ENCODE results near the gene SP100. TPM values are rescaled to one million over a fixed set of nuclear protein-coding genes. Genes with fewer than 3 reads are reported as not detected.

Gene SP100
- total RNA-seq, 1 donor from 2014 or later, result 433 TPM

DNA sequence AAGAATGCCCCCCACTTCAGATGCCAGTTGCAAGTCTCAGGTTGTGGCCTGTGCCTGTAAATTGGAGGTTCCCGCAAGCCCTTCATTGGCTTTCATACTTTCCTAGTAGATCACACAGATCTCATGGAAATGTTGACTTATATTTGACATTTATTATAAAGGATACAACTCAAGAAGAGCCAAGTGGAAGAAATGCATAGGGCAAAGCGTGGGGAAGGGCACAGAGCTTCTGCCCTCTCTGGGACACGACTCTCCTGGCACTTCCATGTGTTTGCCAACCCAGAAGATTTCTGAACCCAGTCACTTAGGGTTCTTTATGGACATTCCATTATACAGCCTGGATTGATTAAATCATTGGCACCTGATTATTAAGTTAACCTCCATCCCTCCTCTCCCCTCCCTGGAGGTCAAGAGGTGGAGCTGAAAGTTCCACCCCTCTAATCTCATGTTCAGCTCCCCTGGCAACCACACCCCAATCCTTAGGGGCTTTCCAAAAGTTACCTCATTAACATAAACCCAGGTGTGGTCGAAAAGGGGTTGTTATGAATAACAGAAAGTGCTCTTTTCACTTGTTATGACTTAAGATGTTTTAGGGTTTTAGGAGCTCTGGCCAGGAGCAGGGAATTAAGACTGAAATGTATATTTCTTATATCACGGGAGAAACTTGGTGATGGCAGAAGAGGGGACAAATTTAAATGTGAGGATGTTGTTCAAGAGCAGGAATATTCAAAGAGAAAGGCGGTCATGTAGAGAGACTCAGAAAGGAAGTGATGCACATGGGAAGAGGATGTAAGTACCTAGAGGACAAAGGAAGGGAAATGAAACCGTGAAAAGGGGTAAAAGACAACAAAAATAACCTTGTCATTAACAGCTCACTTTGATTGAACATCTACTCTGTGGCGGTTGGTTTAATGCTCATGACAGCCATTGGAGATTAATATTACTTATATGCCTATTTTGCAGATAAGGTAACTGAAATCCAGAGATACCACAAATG, 31.8 kb downstream of the SP100 start:
- POLR2A ChIA-PET, result interaction anchor here (0.8 to 3.9 kb wide), 28 partner anchors 8 to 245 kb away, joined by 3 to 47 read pairs (median 5); partner anchors contain the start of genes SP100, SP110, SP140 and SP140L
- H3K36me3 Mint-ChIP-seq (ENCODE audit: low read depth), result peaks cover 97% of the 10 kb centered on the region
- H3K27me3 Mint-ChIP-seq, result no peaks in the 10 kb centered on the region
- H3K4me3 Mint-ChIP-seq, result peak overlapping the region; percentile 83
- intact Hi-C loops (cut with micrococcal nuclease), result loop anchor here (1.0 to 5.0 kb wide), 8 partner anchors 8 to 245 kb away; partner anchors contain the start of genes SP100 and SP140
- DNase-seq, result no peak
- peaks cover 93% of the 10 kb centered on the region for H3K4me1 Mint-ChIP-seq
- TF ChIP-seq, protein P1, sequence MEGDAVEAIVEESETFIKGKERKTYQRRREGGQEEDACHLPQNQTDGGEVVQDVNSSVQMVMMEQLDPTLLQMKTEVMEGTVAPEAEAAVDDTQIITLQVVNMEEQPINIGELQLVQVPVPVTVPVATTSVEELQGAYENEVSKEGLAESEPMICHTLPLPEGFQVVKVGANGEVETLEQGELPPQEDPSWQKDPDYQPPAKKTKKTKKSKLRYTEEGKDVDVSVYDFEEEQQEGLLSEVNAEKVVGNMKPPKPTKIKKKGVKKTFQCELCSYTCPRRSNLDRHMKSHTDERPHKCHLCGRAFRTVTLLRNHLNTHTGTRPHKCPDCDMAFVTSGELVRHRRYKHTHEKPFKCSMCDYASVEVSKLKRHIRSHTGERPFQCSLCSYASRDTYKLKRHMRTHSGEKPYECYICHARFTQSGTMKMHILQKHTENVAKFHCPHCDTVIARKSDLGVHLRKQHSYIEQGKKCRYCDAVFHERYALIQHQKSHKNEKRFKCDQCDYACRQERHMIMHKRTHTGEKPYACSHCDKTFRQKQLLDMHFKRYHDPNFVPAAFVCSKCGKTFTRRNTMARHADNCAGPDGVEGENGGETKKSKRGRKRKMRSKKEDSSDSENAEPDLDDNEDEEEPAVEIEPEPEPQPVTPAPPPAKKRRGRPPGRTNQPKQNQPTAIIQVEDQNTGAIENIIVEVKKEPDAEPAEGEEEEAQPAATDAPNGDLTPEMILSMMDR (IDR thresholded peaks at IDR 0.05), result no peak
- peak overlapping the region; percentile 99 for H3K27ac Mint-ChIP-seq
- peak; percentile 81 for ATAC-seq (ENCODE audit: low read depth)
- CTCF ChIA-PET, result interaction anchor here (1.0 to 3.6 kb wide), 4 partner anchors 10 to 245 kb away, joined by 3 to 12 read pairs (median 6); no protein-coding TSS in a partner anchor
- H3K9me3 Mint-ChIP-seq, result no peaks in the 10 kb centered on the region

- Mint-ChIP-seq H3K9me3 (peaks cover 14% of the 10 kb centered on the region), H3K4me3 (peak overlapping the region; percentile 25), H3K27me3 (no peaks in the 10 kb centered on the region), H3K36me3 (ENCODE audit: low read depth) (peaks cover 98% of the 10 kb centered on the region), H3K27ac (peak overlapping the region; percentile 99), H3K4me1 (peaks cover 94% of the 10 kb centered on the region)
- TF ChIP-seq, protein P1 (IDR thresholded peaks at IDR 0.05), result no peak
- ATAC-seq (ENCODE audit: low read depth), result no peak
- ChIA-PET CTCF (interaction anchor here (0.5 to 3.6 kb wide), 2 partner anchors 21 to 666 kb away, joined by 4 to 12 read pairs; no protein-coding TSS in a partner anchor), POLR2A (interaction anchor here (0.6 to 1.0 kb wide), 3 partner anchors 23 to 124 kb away, joined by 3 to 8 read pairs (median 3); no protein-coding TSS in a partner anchor)
- DNase-seq, result no peak
- intact Hi-C loops (cut with micrococcal nuclease), result loop anchor here (2.0 to 5.0 kb wide), 2 partner anchors 223 to 247 kb away; partner anchors contain the start of gene SP140
Observed at GRCh38 chr2:230449901-230450467, 34.0 kb downstream of the SP100 start.

- intact Hi-C loops (cut with micrococcal nuclease), result no loop called here
- Mint-ChIP-seq H3K27ac (peak overlapping the region; percentile 87), H3K4me3 (no peak overlapping the region), H3K9me3 (peaks cover 23% of the 10 kb centered on the region), H3K36me3 (ENCODE audit: low read depth) (peaks cover 99% of the 10 kb centered on the region), H3K4me1 (peaks cover 93% of the 10 kb centered on the region), H3K27me3 (no peaks in the 10 kb centered on the region)
- POLR2A ChIA-PET, result no interaction called here
- CTCF ChIA-PET, result no interaction called here
- ATAC-seq (ENCODE audit: low read depth) (no peak), DNase-seq (no peak)
- TF ChIP-seq, protein P1 (IDR thresholded peaks at IDR 0.05), result no peak
Observed at GRCh38 chr2:230453006-230453405, 37.0 kb downstream of the SP100 start.

GRCh38 chr2:230455005-230455684, 39.1 kb downstream of the SP100 start:
- H3K36me3 Mint-ChIP-seq (ENCODE audit: low read depth), result peaks cover 99% of the 10 kb centered on the region
- H3K4me3 Mint-ChIP-seq, result peak overlapping the region; percentile 26
- intact Hi-C loops (cut with micrococcal nuclease), result no loop called here
- H3K9me3 Mint-ChIP-seq, result peaks cover 23% of the 10 kb centered on the region
- ATAC-seq (ENCODE audit: low read depth) (peak; percentile 55), DNase-seq (no peak)
- POLR2A ChIA-PET, result interaction anchor here (1.2 to 2.9 kb wide), 3 partner anchors 16 to 147 kb away, joined by 4 to 13 read pairs (median 4); no protein-coding TSS in a partner anchor
- H3K27ac Mint-ChIP-seq, result peak overlapping the region; percentile 87
- peaks cover 91% of the 10 kb centered on the region for H3K4me1 Mint-ChIP-seq
- TF ChIP-seq, protein P1 (IDR thresholded peaks at IDR 0.05), result no peak
- H3K27me3 Mint-ChIP-seq, result no peaks in the 10 kb centered on the region
- CTCF ChIA-PET, result no interaction called here

All from activated B cell treated with CpG ODN at 0.5 μM for 24 hours (primary cell).